Memory B cell (primary cell): Measurements from ENCODE around the gene TEAD1.

Experiments used
- ATAC-seq: fragments of 150-1000 bp; cut with Tn5 transposase; 2 replicates; pipeline ENCODE4 v1.10.0; 2021; ENCODE audit warnings: low read depth, mild to moderate bottlenecking, moderate library complexity
- DNase-seq, 2 donors: peaks; one replicate each; pipeline ENCODE4 v3.0.0; 2022; ENCODE audit warnings: low spot score in 2 of 2
- H3K27ac Mint-ChIP-seq: one replicate; pipeline ENCODE4 v1.8.0; 2022; ENCODE audit warnings: mild to moderate bottlenecking, moderate library complexity, mixed read lengths
- H3K27me3 Mint-ChIP-seq: one replicate; pipeline ENCODE4 v1.8.0; 2022; ENCODE audit warnings: mixed read lengths
- H3K36me3 Mint-ChIP-seq: one replicate; pipeline ENCODE4 v1.8.0; 2022; ENCODE audit warnings: mild to moderate bottlenecking, mixed read lengths
- H3K4me1 Mint-ChIP-seq: one replicate; pipeline ENCODE4 v1.8.0; 2022; ENCODE audit warnings: mixed read lengths
- H3K4me3 Mint-ChIP-seq: one replicate; pipeline ENCODE4 v1.8.0; 2022; ENCODE audit warnings: mild to moderate bottlenecking, moderate library complexity, mixed read lengths
- H3K9me3 Mint-ChIP-seq: one replicate; pipeline ENCODE4 v1.8.0; 2022; ENCODE audit warnings: mixed read lengths

Gene TEAD1

GRCh38 chr11:12769834-12770345 is 95.7 kb downstream of the TEAD1 start:
- Mint-ChIP-seq H3K4me1 (no peaks in the 10 kb centered on the region), H3K27me3 (peaks cover 8% of the 10 kb centered on the region), H3K27ac (no peak overlapping the region), H3K9me3 (peaks cover 2% of the 10 kb centered on the region), H3K36me3 (no peaks in the 10 kb centered on the region), H3K4me3 (no peak overlapping the region)
- no peak for DNase-seq
- ATAC-seq = no peak

GRCh38 chr11:12770435-12770834 is 96.2 kb downstream of the TEAD1 start:
- Mint-ChIP-seq H3K9me3 (peaks cover 2% of the 10 kb centered on the region), H3K4me3 (no peak overlapping the region), H3K36me3 (no peaks in the 10 kb centered on the region), H3K27ac (no peak overlapping the region), H3K27me3 (peaks cover 8% of the 10 kb centered on the region), H3K4me1 (no peaks in the 10 kb centered on the region)
- ATAC-seq (no peak), DNase-seq (no peak)

DNA sequence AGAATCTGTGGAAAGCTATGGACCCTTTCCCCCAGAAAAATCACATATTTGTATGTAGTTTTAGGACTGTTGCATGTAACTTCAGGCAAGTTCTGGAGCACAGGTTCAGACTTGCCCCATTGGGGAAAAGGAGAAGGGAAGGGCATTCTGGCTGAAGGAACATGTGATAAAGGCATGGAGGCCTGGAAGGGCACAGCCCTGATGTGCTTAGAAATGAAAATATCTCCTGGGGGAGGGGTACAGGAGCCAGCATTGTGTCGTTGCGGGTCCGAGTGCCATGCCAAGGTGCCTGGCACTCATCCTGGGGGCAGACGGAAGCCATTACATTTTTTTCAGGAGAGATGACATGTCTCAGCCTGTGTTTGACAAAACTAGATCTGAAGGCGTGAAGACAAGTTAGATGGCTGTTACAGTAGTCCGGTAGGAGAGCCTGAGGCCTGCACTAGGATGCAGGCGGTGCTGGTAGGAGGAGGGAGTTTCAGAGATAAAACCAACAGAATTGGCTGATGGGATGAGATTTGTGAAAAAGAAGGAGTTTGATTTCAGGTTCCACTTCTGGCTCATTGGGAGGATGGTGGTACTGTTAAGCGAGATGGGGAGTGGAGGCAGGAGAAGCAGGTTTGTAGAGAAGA is 96.9 kb downstream of the TEAD1 start:
- no peaks in the 10 kb centered on the region for H3K4me1 Mint-ChIP-seq
- no peaks in the 10 kb centered on the region for H3K36me3 Mint-ChIP-seq
- H3K27me3 Mint-ChIP-seq = peaks cover 8% of the 10 kb centered on the region
- peaks cover 2% of the 10 kb centered on the region for H3K9me3 Mint-ChIP-seq
- no peak overlapping the region for H3K27ac Mint-ChIP-seq
- no peak overlapping the region for H3K4me3 Mint-ChIP-seq
- no peak for ATAC-seq
- no peak for DNase-seq

DNA sequence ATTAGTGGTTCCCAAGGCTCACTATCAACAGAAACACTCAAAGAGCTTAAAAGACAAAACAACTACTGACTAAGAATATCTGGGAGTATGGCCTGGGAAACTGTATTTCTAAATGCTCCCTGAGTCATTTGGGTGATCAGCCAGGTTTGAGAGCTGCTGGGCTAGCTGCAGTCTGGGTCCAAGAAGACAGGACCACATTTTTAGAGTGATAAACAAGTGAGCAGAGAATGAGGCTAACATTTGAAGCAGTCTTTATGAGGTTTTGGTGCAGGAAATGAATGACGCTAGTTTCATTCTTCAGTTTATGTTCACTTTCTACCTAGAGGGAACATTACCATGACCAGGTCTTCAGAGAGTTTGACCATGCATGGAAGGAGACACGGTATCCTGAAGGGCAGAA is 97.7 kb downstream of the TEAD1 start:
- H3K27me3 Mint-ChIP-seq = peaks cover 8% of the 10 kb centered on the region
- H3K27ac Mint-ChIP-seq = no peak overlapping the region
- no peak overlapping the region for H3K4me3 Mint-ChIP-seq
- ATAC-seq = no peak
- no peaks in the 10 kb centered on the region for H3K36me3 Mint-ChIP-seq
- DNase-seq = no peak
- no peaks in the 10 kb centered on the region for H3K4me1 Mint-ChIP-seq
- H3K9me3 Mint-ChIP-seq = peaks cover 2% of the 10 kb centered on the region

GRCh38 chr11:12772324-12772723 is 98.1 kb downstream of the TEAD1 start:
- Mint-ChIP-seq H3K27me3 (peaks cover 8% of the 10 kb centered on the region), H3K9me3 (peaks cover 2% of the 10 kb centered on the region), H3K27ac (no peak overlapping the region), H3K4me3 (no peak overlapping the region), H3K4me1 (no peaks in the 10 kb centered on the region), H3K36me3 (no peaks in the 10 kb centered on the region)
- DNase-seq (no peak), ATAC-seq (no peak)

DNA sequence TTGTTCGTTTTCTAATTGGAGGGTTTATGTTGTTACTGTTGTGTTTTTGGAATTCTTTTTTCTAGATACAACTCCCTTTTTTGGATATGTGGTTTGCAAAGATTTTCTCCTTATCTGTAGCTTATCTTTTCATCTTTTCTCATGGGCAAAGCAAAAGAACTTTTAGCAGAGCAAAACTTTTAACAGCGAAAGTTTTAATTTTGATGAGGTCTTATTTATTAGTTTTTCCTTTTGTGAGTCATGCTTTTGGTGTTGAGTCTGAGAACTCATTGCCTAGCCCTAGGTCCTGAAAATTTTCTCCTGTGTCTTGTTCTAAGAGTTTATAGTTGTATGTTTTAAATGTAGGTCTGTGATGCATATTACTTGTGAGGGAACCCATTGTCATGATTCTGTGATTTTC is 99.4 kb downstream of the TEAD1 start:
- ATAC-seq (no peak), DNase-seq (no peak)
- Mint-ChIP-seq H3K4me3 (no peak overlapping the region), H3K4me1 (no peaks in the 10 kb centered on the region), H3K27me3 (peaks cover 5% of the 10 kb centered on the region), H3K9me3 (peaks cover 2% of the 10 kb centered on the region), H3K27ac (no peak overlapping the region), H3K36me3 (no peaks in the 10 kb centered on the region)

GRCh38 chr11:12775955-12776354 is 101.7 kb downstream of the TEAD1 start:
- no peaks in the 10 kb centered on the region for H3K36me3 Mint-ChIP-seq
- DNase-seq (no peak), ATAC-seq (no peak)
- H3K27ac Mint-ChIP-seq = no peak overlapping the region
- no peak overlapping the region for H3K4me3 Mint-ChIP-seq
- peaks cover 2% of the 10 kb centered on the region for H3K9me3 Mint-ChIP-seq
- H3K27me3 Mint-ChIP-seq = peaks cover 7% of the 10 kb centered on the region
- H3K4me1 Mint-ChIP-seq = no peaks in the 10 kb centered on the region

DNA sequence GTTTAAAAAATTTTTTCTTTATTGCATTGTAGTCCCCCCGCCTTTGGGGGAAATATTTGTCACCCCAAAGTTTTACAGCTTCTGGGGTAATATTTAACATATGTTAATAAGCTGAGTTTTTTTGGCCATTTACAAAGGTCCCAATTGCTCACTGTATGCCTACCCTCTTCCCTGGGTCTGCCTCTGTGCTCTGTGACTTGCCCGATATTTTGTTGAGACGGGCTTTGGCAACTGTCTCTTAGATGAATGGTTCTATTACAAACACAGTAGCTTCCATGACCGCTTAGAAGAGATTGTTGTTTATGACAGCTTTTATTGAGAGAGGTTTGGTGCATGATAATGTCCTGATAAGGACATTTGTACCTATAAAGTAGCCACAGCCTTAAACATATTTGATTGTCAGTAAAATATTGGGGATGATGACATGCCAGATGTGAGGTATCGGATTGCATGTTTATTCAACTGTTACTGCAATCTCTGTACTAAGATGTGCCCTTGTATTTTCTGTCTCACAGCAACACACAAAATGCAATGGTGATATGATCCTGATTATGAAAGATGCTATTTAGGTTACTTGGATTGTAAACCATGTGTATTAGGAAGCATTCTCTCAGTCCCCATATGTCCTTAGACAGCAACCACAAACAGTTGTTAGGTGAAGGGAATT is 103.1 kb downstream of the TEAD1 start:
- Mint-ChIP-seq H3K4me3 (no peak overlapping the region), H3K9me3 (peaks cover 2% of the 10 kb centered on the region), H3K4me1 (no peaks in the 10 kb centered on the region), H3K27ac (no peak overlapping the region), H3K36me3 (no peaks in the 10 kb centered on the region), H3K27me3 (peaks cover 7% of the 10 kb centered on the region)
- DNase-seq (no peak), ATAC-seq (no peak)

GRCh38 chr11:12778240-12778905 is 104.2 kb downstream of the TEAD1 start:
- DNase-seq (no peak), ATAC-seq (no peak)
- Mint-ChIP-seq H3K4me1 (no peaks in the 10 kb centered on the region), H3K36me3 (no peaks in the 10 kb centered on the region), H3K4me3 (no peak overlapping the region), H3K9me3 (peaks cover 2% of the 10 kb centered on the region), H3K27me3 (peaks cover 9% of the 10 kb centered on the region), H3K27ac (no peak overlapping the region)

GRCh38 chr11:12783765-12784164 is 109.5 kb downstream of the TEAD1 start:
- H3K4me1 Mint-ChIP-seq = no peaks in the 10 kb centered on the region
- H3K9me3 Mint-ChIP-seq = no peaks in the 10 kb centered on the region
- ATAC-seq (no peak), DNase-seq (no peak)
- no peak overlapping the region for H3K4me3 Mint-ChIP-seq
- H3K27ac Mint-ChIP-seq = no peak overlapping the region
- peaks cover 6% of the 10 kb centered on the region for H3K27me3 Mint-ChIP-seq
- H3K36me3 Mint-ChIP-seq = no peaks in the 10 kb centered on the region

DNA sequence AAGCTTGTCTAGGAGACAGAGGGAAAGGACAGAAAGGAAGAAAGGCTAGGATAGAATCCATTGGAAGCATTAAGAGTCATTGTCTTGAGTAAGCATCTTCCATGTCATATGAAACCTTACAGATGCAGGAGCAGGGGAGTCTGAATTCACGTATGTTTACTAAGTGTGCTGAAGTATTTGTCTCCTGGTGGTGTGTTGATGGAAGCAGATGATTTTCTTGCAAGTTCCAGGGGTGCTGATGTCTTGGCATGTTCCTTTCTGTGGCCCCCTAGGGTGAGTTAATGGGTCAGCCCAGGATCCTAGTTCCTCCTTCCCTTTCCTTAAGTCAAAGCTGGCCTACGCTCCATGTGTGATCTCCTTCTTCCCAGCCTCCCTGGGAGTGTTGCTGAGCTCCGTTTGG is 110.2 kb downstream of the TEAD1 start:
- DNase-seq (no peak), ATAC-seq (no peak)
- H3K4me3 Mint-ChIP-seq = no peak overlapping the region
- no peaks in the 10 kb centered on the region for H3K9me3 Mint-ChIP-seq
- H3K27ac Mint-ChIP-seq = no peak overlapping the region
- peaks cover 3% of the 10 kb centered on the region for H3K27me3 Mint-ChIP-seq
- H3K36me3 Mint-ChIP-seq = no peaks in the 10 kb centered on the region
- H3K4me1 Mint-ChIP-seq = no peaks in the 10 kb centered on the region

DNA sequence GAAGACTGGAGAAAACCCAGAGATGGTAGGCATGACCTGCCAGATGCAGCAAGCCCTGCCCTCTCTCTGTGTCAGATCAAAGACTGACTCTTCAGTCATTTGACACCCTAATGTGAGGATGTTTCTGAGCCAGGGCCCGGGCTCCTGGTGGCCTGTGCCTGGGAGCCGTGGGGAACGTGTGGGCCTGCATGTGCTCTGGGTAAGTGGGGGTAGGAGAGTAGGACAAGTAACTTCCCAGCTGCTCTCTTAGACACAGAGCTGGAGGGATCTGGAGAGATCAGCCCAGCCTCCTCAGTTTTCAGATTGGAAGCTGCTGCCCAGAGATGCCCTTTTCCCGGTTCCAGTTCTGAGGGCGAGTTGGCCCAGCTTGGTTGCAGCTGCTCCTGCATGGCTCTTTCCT is 110.8 kb downstream of the TEAD1 start:
- H3K4me3 Mint-ChIP-seq = no peak overlapping the region
- no peak overlapping the region for H3K27ac Mint-ChIP-seq
- ATAC-seq (no peak), DNase-seq (no peak)
- H3K9me3 Mint-ChIP-seq = no peaks in the 10 kb centered on the region
- peaks cover 3% of the 10 kb centered on the region for H3K27me3 Mint-ChIP-seq
- no peaks in the 10 kb centered on the region for H3K36me3 Mint-ChIP-seq
- H3K4me1 Mint-ChIP-seq = no peaks in the 10 kb centered on the region

DNA sequence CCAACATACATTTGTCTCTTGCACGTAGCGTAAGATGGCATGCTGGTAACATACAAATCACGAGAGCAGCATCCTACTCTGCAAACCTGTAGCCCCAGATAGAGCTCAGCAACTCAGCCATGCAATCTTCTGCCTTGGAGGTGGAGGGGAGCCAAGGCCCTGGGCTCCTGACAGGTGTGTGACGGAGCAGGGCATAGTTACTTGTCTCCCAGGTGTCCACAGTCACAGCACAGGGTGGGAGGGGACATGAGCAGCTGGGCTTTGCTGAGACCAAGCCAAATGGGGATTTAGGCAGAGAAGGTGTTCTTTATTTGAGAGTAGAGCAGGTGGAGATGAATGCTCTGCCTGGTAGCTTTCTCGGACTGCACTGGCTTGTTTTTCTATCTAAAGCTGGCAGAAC is 111.7 kb downstream of the TEAD1 start:
- Mint-ChIP-seq H3K27me3 (peaks cover 3% of the 10 kb centered on the region), H3K36me3 (no peaks in the 10 kb centered on the region), H3K27ac (no peak overlapping the region), H3K4me1 (no peaks in the 10 kb centered on the region), H3K9me3 (no peaks in the 10 kb centered on the region), H3K4me3 (no peak overlapping the region)
- DNase-seq = no peak
- no peak for ATAC-seq

GRCh38 chr11:12786450-12786849 is 112.2 kb downstream of the TEAD1 start:
- Mint-ChIP-seq H3K4me3 (no peak overlapping the region), H3K9me3 (no peaks in the 10 kb centered on the region), H3K36me3 (no peaks in the 10 kb centered on the region), H3K4me1 (no peaks in the 10 kb centered on the region), H3K27ac (no peak overlapping the region), H3K27me3 (peaks cover 3% of the 10 kb centered on the region)
- DNase-seq = no peak
- no peak for ATAC-seq
